Ascending aorta (tissue), 2 donors: ENCODE measurements around the gene TP53TG3D. TPM values are rescaled to one million over a fixed set of nuclear protein-coding genes. Genes with fewer than 3 reads are reported as not detected.
A peak's percentile ranks its signal among the peaks of the same experiment; 100 is the strongest.
"Not testable (repeated sequence)": the region's sequence is repeated elsewhere in the genome, so short reads cannot be mapped to it uniquely, and the experiment has no call there.

Experiments used
- DNase-seq, 2 donors: peaks; one replicate each; pipeline ENCODE4 v3.0.0-alpha.2; 2019; ENCODE audit warnings: low spot score in 2 of 2
- H3K27ac ChIP-seq, 2 donors: fragments of 200-600 bp; sonication (generic); one replicate each; pipeline ENCODE4 v1.5.1; 2016 to 2017; ENCODE audit warnings: mild to moderate bottlenecking in 1 of 2
- H3K27me3 ChIP-seq: fragments of 200-600 bp; sonication (generic); one replicate; pipeline ENCODE4 v1.5.1; 2017
- H3K36me3 ChIP-seq, 2 donors: fragments of 200-600 bp; sonication (generic); one replicate each; pipeline ENCODE4 v1.5.1; 2016
- H3K4me1 ChIP-seq, 2 donors: fragments of 200-600 bp; sonication (generic); one replicate each; pipeline ENCODE4 v1.5.1; 2016 to 2017; ENCODE audit warnings: mild to moderate bottlenecking in 1 of 2
- H3K4me3 ChIP-seq, 2 donors: fragments of 200-600 bp; sonication (generic); one replicate each; pipeline ENCODE4 v1.5.1; 2016 to 2017; ENCODE audit warnings: mild to moderate bottlenecking in 1 of 2
- H3K9me3 ChIP-seq, 2 donors: fragments of 200-600 bp; sonication (generic); one replicate each; pipeline ENCODE4 v1.5.1; 2016
- intact Hi-C: fragments of 100-400 bp; cut with DNase I; formaldehyde crosslinking; loops from one replicate; pipeline ENCODE4 v1.15.1; 2023
- total RNA-seq: library from RNA; depleted of rRNA; stranded (reverse); fragments of >200 nt; gene quantifications from one replicate; pipeline ENCODE4 v1.1.0, GENCODE V29; 2016

TP53TG3D gene
- total RNA-seq = not detected

GRCh38 chr16:32252986-32253385, at the start of gene TP53TG3D:
Gene TP53TG3D, plus strand, starts transcription at chr16:32253286. Its CDS starts 68 bp downstream, at chr16:32253354.
- H3K9me3 ChIP-seq, H3K27ac ChIP-seq, intact Hi-C loops, H3K27me3 ChIP-seq, H3K4me1 ChIP-seq, DNase-seq, H3K4me3 ChIP-seq, H3K36me3 ChIP-seq: not testable (repeated sequence)

GRCh38 chr16:32253507-32253906, 421 bp downstream of the TP53TG3D start:
- H3K9me3 ChIP-seq, H3K36me3 ChIP-seq, H3K27ac ChIP-seq, DNase-seq, H3K27me3 ChIP-seq, intact Hi-C loops, H3K4me3 ChIP-seq, H3K4me1 ChIP-seq: not testable (repeated sequence)

- DNase-seq = peak in 1 of 2 donors; percentile 35
- H3K27ac ChIP-seq, H3K27me3 ChIP-seq, H3K36me3 ChIP-seq, intact Hi-C loops, H3K4me3 ChIP-seq, H3K4me1 ChIP-seq, H3K9me3 ChIP-seq: not testable (repeated sequence)
Observed at GRCh38 chr16:32261526-32261925, 8.4 kb downstream of the TP53TG3D start.

DNA sequence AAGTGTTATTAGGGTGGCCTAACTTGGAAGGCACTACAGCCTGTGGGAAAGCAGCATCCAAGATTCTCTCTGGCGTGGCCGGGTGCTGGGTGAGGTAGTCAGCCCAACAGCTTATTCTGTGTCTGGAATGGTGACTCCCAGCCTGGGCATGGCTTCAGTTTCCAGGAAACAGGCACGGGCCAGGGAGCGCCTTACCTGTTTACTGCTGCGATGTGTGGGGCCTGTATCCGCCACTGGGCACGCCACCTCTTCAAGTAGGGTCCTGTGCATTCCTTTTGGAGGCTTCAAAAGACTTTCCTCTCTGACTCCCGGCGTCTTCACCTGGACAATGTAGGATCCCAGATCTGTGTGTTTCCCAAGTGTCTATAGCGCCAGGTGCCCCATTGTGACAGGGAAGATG, 10.5 kb downstream of the TP53TG3D start:
- H3K27ac ChIP-seq, H3K4me1 ChIP-seq, H3K27me3 ChIP-seq, H3K4me3 ChIP-seq, H3K9me3 ChIP-seq, H3K36me3 ChIP-seq, DNase-seq, intact Hi-C loops: not testable (repeated sequence)

- intact Hi-C loops, DNase-seq: not testable (repeated sequence)
Observed at GRCh38 chr16:32281910-32282309, 28.8 kb downstream of the TP53TG3D start.

DNA sequence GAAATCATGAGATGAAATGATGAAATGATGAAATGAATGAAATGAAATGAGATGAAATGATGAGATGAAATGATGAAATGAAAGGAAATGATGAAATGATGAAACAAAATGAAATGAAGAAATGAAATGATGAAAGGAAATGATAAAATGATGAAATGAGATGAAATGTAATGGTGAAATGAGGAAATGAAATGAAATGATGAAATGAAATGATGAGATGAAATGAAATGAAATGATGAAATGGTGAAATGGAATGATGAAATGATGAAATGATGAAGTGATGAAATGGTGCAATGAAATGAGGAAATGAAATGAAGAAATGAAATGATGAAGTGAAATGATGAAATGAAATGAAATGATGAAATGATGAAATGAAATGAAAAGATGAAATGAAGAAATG, 29.9 kb downstream of the TP53TG3D start:
- H3K36me3 ChIP-seq, H3K4me1 ChIP-seq, intact Hi-C loops, H3K27ac ChIP-seq, H3K27me3 ChIP-seq, DNase-seq, H3K9me3 ChIP-seq, H3K4me3 ChIP-seq: not testable (repeated sequence)

More at GRCh38 chr16:32281910-32282309, 28.8 kb downstream of the TP53TG3D start:
- not testable (repeated sequence) for H3K9me3 ChIP-seq, H3K27ac ChIP-seq, H3K27me3 ChIP-seq, H3K36me3 ChIP-seq, H3K4me3 ChIP-seq, H3K4me1 ChIP-seq

- DNase-seq, H3K4me3 ChIP-seq, intact Hi-C loops, H3K4me1 ChIP-seq, H3K27ac ChIP-seq, H3K27me3 ChIP-seq, H3K9me3 ChIP-seq, H3K36me3 ChIP-seq: not testable (repeated sequence)
Observed at GRCh38 chr16:32283917-32284495, 30.9 kb downstream of the TP53TG3D start.

DNA sequence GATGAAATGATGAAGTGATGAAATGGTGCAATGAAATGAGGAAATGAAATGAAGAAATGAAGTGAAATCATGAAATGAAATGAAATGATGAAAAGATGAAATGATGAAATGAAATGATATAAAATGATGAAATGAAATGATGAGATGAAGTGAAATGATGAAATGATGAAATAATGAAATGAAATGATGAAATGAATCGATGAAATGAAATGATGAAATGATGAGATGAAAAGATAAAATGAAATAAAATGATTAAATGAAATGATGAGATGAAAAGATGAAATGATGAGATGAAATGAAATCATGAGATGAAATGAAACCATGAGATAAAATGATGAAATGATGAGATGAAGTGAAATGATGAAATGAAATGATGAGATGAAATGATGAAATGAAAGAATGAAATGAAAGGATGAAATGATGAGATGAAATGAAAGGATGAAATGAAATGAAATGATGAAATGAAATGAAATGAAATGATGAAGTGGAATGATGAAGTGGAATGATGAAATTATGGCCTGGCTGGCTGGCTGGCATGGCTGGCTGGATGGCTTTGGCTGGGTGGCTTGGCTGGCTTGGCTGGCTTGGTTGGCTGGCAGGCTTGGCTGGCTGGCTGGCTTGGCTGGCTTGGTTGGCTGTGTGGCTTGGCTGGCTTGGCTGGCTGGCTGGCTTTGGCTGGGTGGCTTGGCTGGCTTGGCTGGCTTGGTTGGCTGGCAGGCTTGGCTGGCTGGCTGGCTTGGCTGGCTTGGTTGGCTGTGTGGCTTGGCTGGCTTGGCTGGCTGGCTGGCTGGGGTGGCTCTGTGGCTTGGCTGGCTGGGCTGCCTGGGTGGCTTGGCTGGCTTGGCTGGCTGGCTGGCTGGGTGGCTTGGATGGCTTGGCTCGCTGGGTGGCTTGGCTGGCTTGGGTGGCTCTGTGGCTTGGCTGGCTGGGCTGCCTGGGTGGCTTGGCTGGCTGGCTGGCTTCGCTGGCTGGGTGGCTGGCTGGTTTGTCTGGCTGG, 32.0 kb downstream of the TP53TG3D start:
- peak in 1 of 2 donors; percentile 50 for DNase-seq
- intact Hi-C loops, H3K4me3 ChIP-seq: not testable (repeated sequence)

DNA sequence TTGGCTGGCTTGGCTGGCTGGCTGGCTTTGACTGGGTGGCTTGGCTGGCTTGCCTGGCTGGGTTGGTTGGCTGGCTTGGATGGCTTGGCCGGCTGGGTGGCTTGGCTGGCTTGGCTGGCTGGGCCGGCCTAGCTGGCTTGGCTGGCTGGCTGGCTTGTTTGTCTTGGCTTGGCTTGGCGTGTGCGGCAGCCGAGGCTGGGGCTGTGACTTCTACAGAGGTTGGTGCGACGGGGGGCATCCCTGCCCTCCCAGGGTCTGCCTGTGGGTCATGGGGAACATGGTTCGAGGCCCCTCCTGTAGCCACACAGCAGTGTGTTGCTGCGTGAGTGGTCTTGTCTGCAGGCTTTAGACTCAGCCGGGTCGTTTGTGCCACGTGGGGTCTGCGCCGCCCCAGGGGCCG, 33.1 kb downstream of the TP53TG3D start:
- H3K27ac ChIP-seq, H3K9me3 ChIP-seq, H3K27me3 ChIP-seq, H3K36me3 ChIP-seq, H3K4me1 ChIP-seq, DNase-seq, intact Hi-C loops, H3K4me3 ChIP-seq: not testable (repeated sequence)

More for the DNA sequence above, 32.0 kb downstream of the TP53TG3D start:
- not testable (repeated sequence) for H3K36me3 ChIP-seq, H3K27ac ChIP-seq, H3K27me3 ChIP-seq, H3K4me1 ChIP-seq, H3K9me3 ChIP-seq

DNA sequence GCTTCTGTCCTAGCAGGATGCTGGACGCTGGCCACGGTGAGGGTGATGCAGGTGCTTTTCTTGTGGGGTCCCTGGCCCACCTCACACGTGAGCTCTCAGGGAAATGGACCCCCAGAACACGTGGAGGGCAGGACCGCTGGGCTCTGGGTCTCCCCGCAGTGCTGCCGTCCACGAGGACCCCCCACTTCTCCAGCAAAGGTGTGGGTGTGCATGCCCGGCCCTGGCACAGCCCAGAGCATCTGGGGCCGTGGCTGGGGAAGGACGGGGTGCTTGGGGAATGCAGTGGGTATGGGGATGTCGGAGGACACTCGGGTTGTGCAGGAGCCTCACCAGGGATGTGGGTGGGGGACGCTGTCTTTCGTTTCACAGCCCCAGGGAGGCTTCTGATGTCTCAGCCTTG, 34.7 kb downstream of the TP53TG3D start:
- intact Hi-C loops, H3K4me3 ChIP-seq, H3K27ac ChIP-seq, H3K36me3 ChIP-seq, H3K27me3 ChIP-seq, H3K4me1 ChIP-seq, H3K9me3 ChIP-seq: not testable (repeated sequence)
- peak in 1 of 2 donors; percentile 21 for DNase-seq

- H3K27me3 ChIP-seq, H3K36me3 ChIP-seq, H3K4me3 ChIP-seq, H3K4me1 ChIP-seq, H3K9me3 ChIP-seq, H3K27ac ChIP-seq, intact Hi-C loops: not testable (repeated sequence)
- DNase-seq = peak in 1 of 2 donors; percentile 31
Observed at GRCh38 chr16:32289197-32289596, 36.1 kb downstream of the TP53TG3D start.

DNA sequence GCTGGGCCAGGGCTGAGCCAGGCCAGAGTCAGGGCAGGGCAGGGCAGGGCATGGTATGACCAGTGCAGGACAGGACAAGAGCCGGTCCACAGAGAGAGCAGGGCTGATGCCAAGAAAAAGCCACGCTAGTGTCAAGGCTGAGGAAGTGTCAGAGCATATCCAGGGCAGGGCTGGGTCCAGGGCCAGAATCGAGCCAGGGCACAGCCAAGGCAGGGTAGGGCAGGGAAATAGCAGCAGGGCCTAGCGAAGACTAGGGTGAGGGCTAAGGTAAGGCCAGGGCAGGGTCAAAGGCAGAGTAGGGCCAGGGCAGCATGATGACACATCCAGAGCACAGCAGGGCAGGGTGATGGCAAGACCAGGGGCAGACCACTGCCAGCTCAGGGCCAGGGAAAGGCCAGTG, 49.7 kb downstream of the TP53TG3D start:
- intact Hi-C loops, H3K27me3 ChIP-seq, H3K36me3 ChIP-seq, DNase-seq, H3K4me1 ChIP-seq, H3K4me3 ChIP-seq, H3K27ac ChIP-seq, H3K9me3 ChIP-seq: not testable (repeated sequence)
